PC-3 (cell line): ENCODE measurements around the gene ENAH. TPM values are rescaled to one million over a fixed set of nuclear protein-coding genes. Genes with fewer than 3 reads are reported as not detected.

Experiments
- ATAC-seq: fragments of 200-7000 bp; cut with Tn5 transposase; 2 replicates; pipeline ENCODE4 v1.9.1; 2020; ENCODE audit warnings: mild to moderate bottlenecking, moderate library complexity
- BruUV-seq: library from RNA; stranded (reverse); fragments of 400-500 nt; replicated peaks from 2 replicates; lab custom pipeline; 2021; lab: Mats Ljungman, UMichigan
- CTCF ChIA-PET: fragments of 300-600 bp; sonication (Branson Sonifier 250); formaldehyde crosslinking; loops from one replicate; lab custom pipeline; 2022; ENCODE audit warnings: antibody characterized with exemption; lab: Charles Lee
- POLR2A ChIA-PET: fragments of 300-600 bp; sonication (Branson Sonifier 250); formaldehyde crosslinking; loops from one replicate; lab custom pipeline; 2022; ENCODE audit warnings: antibody characterized with exemption; ENCODE audit not compliant: unreplicated experiment; lab: Charles Lee
- DNase-seq: peaks from one replicate; pipeline ENCODE4 v3.0.0-alpha.2; 2015
- H2AFZ ChIP-seq: fragments of 300-600 bp; sonication (generic); 2 replicates; pipeline ENCODE4 v1.6.0; 2016; ENCODE audit warnings: antibody characterized with exemption, low read length
- H3F3A ChIP-seq: fragments of 300-600 bp; sonication (generic); one replicate; pipeline ENCODE4 v1.6.0; 2017; ENCODE audit warnings: antibody characterized with exemption, low read length, control low read depth, mild to moderate bottlenecking; ENCODE audit not compliant: unreplicated experiment
- H3K27ac ChIP-seq: fragments of 300-600 bp; sonication (generic); 2 replicates; pipeline ENCODE4 v1.5.1; 2016; ENCODE audit warnings: mild to moderate bottlenecking, low read length
- H3K27me3 ChIP-seq: fragments of 300-600 bp; sonication (generic); 2 replicates; pipeline ENCODE4 v1.6.1; 2016; ENCODE audit warnings: low read length, mixed read lengths
- H3K36me3 ChIP-seq: fragments of 300-600 bp; sonication (generic); 2 replicates; pipeline ENCODE4 v1.6.1; 2016; ENCODE audit warnings: low read depth, mixed run types, low read length, mixed read lengths
- H3K4me1 ChIP-seq: fragments of 300-600 bp; sonication (generic); 2 replicates; pipeline ENCODE4 v1.5.1; 2016; ENCODE audit warnings: low read length; ENCODE audit not compliant: insufficient read depth
- H3K4me2 ChIP-seq: fragments of 300-600 bp; sonication (generic); 2 replicates; pipeline ENCODE4 v1.6.0; 2016; ENCODE audit warnings: low read length
- H3K4me3 ChIP-seq: fragments of 300-600 bp; sonication (generic); 2 replicates; pipeline ENCODE4 v1.5.1; 2016; ENCODE audit warnings: mild to moderate bottlenecking, low read length, mixed read lengths
- H3K79me2 ChIP-seq: fragments of 300-600 bp; sonication (generic); 2 replicates; pipeline ENCODE4 v1.6.1; 2017; ENCODE audit warnings: low read length, mixed read lengths
- H3K9ac ChIP-seq: fragments of 300-600 bp; sonication (generic); 2 replicates; pipeline ENCODE4 v1.6.0; 2016; ENCODE audit warnings: mild to moderate bottlenecking, low read length
- H3K9me2 ChIP-seq: fragments of 300-600 bp; sonication (generic); replicated peaks from 2 replicates; pipeline ENCODE4 v1.6.1; 2016; ENCODE audit warnings: mixed run types, low read length, mixed read lengths
- H3K9me3 ChIP-seq: fragments of 300-600 bp; sonication (generic); 2 replicates; pipeline ENCODE4 v1.6.1; 2016; ENCODE audit warnings: low read length, mixed read lengths
- H4K20me1 ChIP-seq: fragments of 300-600 bp; sonication (generic); 2 replicates; pipeline ENCODE4 v1.6.1; 2016; ENCODE audit warnings: low read length, mixed read lengths
- EZH2 ChIP-seq: fragments of 300-600 bp; sonication (generic); IDR thresholded peaks from one replicate; pipeline ENCODE4 v1.6.1; 2017; ENCODE audit warnings: antibody characterized with exemption, mild to moderate bottlenecking, low read length; ENCODE audit not compliant: unreplicated experiment
- EZH2phosphoT487 ChIP-seq: fragments of 300-600 bp; sonication (generic); IDR thresholded peaks from 2 replicates; pipeline ENCODE4 v1.6.1; 2018; ENCODE audit warnings: mild to moderate bottlenecking, antibody characterized with exemption, low read length, borderline replicate concordance
- intact Hi-C: fragments of 100-400 bp; cut with micrococcal nuclease; formaldehyde crosslinking; loops from 2 replicates; pipeline ENCODE4 v1.9.0; 2023
- total RNA-seq: library from RNA; depleted of rRNA; stranded (reverse); fragments of >200 nt; gene quantifications from 2 replicates; pipeline ENCODE4 v1.2.3, GENCODE V29; 2014
- TF ChIP-seq, protein P1 (sequence below): fragments of 300-600 bp; sonication (generic); conservative IDR thresholded peaks from 2 replicates; pipeline ENCODE4 v1.5.1; 2017; ENCODE audit warnings: antibody characterized with exemption, low read depth, mild to moderate bottlenecking, low read length

Gene ENAH
- total RNA-seq, 1 experiment from 2014 or later, result 96.6 TPM

DNA sequence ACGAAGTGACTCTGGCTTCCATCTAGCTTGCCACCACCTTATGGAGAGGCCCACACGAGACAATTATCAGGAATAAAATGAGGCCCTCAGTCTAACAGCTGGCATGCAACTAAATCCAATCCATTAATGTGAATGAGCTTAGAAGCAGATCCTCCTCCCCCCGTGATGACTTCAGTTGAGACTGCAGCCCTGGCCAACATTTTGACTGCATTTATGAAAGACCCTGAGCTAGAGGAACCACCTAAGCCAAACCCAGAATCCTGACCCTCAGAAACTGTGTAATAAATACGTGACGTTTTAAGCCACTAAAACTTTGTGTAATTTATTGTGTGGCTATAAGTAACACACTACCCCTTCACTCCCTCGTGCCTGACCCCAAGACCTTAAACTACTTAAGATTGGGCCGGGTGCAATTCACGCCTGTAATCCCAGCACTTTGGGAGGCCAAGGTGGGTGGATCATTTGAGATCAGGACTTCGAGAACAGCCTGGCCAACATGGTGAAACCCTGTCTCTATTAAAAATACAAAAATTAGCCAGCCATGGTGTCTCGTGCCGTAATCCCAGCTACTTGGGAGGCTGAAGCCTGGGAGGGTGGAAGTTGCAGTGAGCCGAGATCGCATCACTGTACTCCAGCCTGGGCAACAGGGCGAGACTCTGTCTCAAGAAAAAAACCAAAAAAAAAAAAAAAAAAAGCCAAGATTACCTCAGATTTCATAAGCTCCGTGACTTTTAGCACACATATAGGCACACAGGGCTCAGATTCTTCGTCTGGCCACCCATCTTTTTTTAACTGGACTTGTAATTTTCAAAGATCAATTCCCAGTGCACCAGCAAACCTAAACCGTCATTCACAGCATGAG, 72.5 kb downstream of the ENAH start:
- H3K79me2 ChIP-seq, result peaks cover 90% of the 10 kb centered on the region
- ChIA-PET CTCF (interaction anchor here (0.6 kb wide), 2 partner anchors 95 to 407 kb away, joined by 3 to 4 read pairs; no protein-coding TSS in a partner anchor), POLR2A (no interaction called here)
- H3K4me3 ChIP-seq, result no peak overlapping the region
- H3K36me3 ChIP-seq, result peaks cover 3% of the 10 kb centered on the region; the same call in 1 of the 2 replicates
- H2AFZ ChIP-seq, result no peak overlapping the region
- no peaks in the 10 kb centered on the region for H3F3A ChIP-seq
- BruUV-seq, result no TSS peak
- no peaks in the 10 kb centered on the region for H3K9me2 ChIP-seq
- H3K9ac ChIP-seq, result no peak overlapping the region
- intact Hi-C loops, result no loop called here
- ATAC-seq (no peak), DNase-seq (no peak)
- H3K27ac ChIP-seq, result no peak overlapping the region
- 0 out of 2 replicates have a peak, but pooled peaks cover 5% of the 10 kb centered on the region for H4K20me1 ChIP-seq
- TF ChIP-seq, protein P1, sequence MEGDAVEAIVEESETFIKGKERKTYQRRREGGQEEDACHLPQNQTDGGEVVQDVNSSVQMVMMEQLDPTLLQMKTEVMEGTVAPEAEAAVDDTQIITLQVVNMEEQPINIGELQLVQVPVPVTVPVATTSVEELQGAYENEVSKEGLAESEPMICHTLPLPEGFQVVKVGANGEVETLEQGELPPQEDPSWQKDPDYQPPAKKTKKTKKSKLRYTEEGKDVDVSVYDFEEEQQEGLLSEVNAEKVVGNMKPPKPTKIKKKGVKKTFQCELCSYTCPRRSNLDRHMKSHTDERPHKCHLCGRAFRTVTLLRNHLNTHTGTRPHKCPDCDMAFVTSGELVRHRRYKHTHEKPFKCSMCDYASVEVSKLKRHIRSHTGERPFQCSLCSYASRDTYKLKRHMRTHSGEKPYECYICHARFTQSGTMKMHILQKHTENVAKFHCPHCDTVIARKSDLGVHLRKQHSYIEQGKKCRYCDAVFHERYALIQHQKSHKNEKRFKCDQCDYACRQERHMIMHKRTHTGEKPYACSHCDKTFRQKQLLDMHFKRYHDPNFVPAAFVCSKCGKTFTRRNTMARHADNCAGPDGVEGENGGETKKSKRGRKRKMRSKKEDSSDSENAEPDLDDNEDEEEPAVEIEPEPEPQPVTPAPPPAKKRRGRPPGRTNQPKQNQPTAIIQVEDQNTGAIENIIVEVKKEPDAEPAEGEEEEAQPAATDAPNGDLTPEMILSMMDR, result no peak
- TF ChIP-seq EZH2phosphoT487, result no peak
- no peak for TF ChIP-seq EZH2
- H3K9me3 ChIP-seq, result no peaks in the 10 kb centered on the region
- no peaks in the 10 kb centered on the region for H3K4me1 ChIP-seq
- H3K27me3 ChIP-seq, result no peaks in the 10 kb centered on the region
- H3K4me2 ChIP-seq, result no peak overlapping the region

DNA sequence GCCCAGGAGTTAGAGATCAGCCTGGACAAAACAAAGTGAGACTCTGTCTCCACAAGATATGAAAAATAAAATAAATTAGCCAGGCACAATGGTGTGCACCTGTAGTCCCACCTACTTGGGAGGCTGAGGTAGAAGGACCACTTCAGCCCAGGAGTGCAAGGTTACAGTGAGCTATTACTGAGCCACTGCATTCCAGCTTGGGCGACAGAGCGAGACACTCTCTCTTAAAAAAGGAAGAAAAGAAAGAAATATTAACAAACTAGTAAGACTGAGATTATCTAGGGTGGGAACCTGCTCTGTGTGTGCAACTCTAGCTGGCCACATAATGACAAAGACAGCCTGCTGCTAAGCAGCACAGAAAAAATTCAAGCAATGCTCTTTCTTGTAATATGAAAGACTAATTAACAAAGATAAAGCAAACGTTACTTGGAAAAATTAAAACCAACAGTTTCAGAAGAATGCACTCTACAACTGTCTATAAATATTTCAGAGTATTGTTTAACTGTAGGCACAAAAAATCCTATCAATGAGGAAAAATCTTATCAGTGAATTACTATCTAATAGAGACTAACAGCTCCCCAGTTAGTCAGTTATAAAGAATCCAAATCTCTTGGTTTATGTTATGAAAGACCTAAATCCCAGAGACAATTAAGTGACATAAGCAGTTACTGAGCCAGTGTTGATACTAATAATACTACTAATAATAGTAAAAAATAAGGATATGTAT, 74.5 kb downstream of the ENAH start:
- Histone ChIP-seq H3K36me3 (peaks cover 3% of the 10 kb centered on the region; the same call in 1 of the 2 replicates), H3K27me3 (no peaks in the 10 kb centered on the region), H3K4me1 (no peaks in the 10 kb centered on the region), H3K9me3 (no peaks in the 10 kb centered on the region), H2AFZ (no peak overlapping the region), H3F3A (no peaks in the 10 kb centered on the region), H3K4me2 (no peak overlapping the region), H3K9me2 (no peaks in the 10 kb centered on the region), H3K4me3 (no peak overlapping the region), H4K20me1 (peaks cover 9% of the 10 kb centered on the region; the same call in 1 of the 2 replicates), H3K79me2 (peaks cover 90% of the 10 kb centered on the region), H3K9ac (no peak overlapping the region), H3K27ac (no peak overlapping the region)
- TF ChIP-seq EZH2, result no peak
- no peak for TF ChIP-seq EZH2phosphoT487
- TF ChIP-seq, protein P1, result no peak
- no peak for DNase-seq
- ATAC-seq, result no peak
- intact Hi-C loops, result no loop called here
- ChIA-PET CTCF (no interaction called here), POLR2A (interaction anchor here (0.7 kb wide), 1 partner anchor 186 kb away, joined by 4 read pairs; no protein-coding TSS in a partner anchor)
- BruUV-seq, result no TSS peak
